ENCODE results near the gene FGF3.

DNA sequence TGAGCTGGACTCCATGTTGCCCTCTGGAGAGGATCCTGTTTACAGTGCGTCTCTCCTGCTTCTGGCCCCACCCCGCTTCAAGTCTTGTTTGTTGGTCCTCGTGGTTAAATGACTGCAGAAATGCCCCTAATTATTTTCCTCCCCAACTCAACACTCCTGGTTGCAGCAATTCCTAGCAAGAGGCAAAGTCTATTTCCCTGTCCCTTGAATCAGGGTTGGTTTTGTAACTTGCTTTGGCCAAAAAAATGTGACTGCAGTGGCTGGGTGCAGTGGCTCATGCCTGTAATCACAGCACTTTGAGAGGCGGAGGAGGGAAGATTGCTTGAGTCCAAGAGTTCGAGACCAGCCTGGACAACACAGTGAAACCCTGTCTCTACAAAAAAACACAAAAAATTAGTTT is 41.0 kb upstream of the FGF3 start:
- TF ChIP-seq EP300 (IDR thresholded peaks at IDR 0.05) (no peak), POLR2AphosphoS5 (IDR thresholded peaks at IDR 0.05) (no peak), POLR2A (IDR thresholded peaks at IDR 0.05; ENCODE audit: low read depth) (no peak)
- TF ChIP-seq, protein P1, sequence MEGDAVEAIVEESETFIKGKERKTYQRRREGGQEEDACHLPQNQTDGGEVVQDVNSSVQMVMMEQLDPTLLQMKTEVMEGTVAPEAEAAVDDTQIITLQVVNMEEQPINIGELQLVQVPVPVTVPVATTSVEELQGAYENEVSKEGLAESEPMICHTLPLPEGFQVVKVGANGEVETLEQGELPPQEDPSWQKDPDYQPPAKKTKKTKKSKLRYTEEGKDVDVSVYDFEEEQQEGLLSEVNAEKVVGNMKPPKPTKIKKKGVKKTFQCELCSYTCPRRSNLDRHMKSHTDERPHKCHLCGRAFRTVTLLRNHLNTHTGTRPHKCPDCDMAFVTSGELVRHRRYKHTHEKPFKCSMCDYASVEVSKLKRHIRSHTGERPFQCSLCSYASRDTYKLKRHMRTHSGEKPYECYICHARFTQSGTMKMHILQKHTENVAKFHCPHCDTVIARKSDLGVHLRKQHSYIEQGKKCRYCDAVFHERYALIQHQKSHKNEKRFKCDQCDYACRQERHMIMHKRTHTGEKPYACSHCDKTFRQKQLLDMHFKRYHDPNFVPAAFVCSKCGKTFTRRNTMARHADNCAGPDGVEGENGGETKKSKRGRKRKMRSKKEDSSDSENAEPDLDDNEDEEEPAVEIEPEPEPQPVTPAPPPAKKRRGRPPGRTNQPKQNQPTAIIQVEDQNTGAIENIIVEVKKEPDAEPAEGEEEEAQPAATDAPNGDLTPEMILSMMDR (IDR thresholded peaks at IDR 0.05): no peak

Measured in esophagus muscularis mucosa (tissue), 4 donors.